Bronchial epithelial cell (primary cell): ENCODE results near the gene TRPM3. TPM values are rescaled to one million over a fixed set of nuclear protein-coding genes. Genes with fewer than 3 reads are reported as not detected.

ENCODE experiments used
- DNase-seq: peaks from one replicate; pipeline ENCODE4 v3.0.0-alpha.2; 2010; ENCODE audit warnings: low read depth
- FAIRE-seq: peaks from 2 replicates; lab custom pipeline; 2011; peaks lifted over from hg19 to GRCh38; lab: Jason Lieb, UNC
- H3K27me3 ChIP-seq: 2 replicates; pipeline ENCODE4 v1.5.1; 2011; ENCODE audit warnings: low read length; ENCODE audit not compliant: control insufficient read depth, insufficient read depth
- H3K36me3 ChIP-seq: 2 replicates; pipeline ENCODE4 v1.5.1; 2011; ENCODE audit warnings: low read length; ENCODE audit not compliant: control insufficient read depth, insufficient read depth
- H3K4me3 ChIP-seq: 2 replicates; pipeline ENCODE4 v1.5.1; 2011; ENCODE audit warnings: mild to moderate bottlenecking, low read depth, low read length, control low read depth
- CTCF ChIP-seq: IDR thresholded peaks from 2 replicates; pipeline ENCODE4 v1.5.1; 2011; ENCODE audit warnings: mild to moderate bottlenecking, moderate library complexity, low read length, control low read depth, inconsistent platforms; ENCODE audit not compliant: insufficient read depth, severe bottlenecking
- total RNA-seq: library from RNA; depleted of rRNA; stranded (reverse); fragments of >200 nt; gene quantifications from 2 replicates; pipeline ENCODE4 v1.2.1, GENCODE V29; 2014

Gene TRPM3
- total RNA-seq, 1 donor from 2014 or later, result not detected

GRCh38 chr9:71098801-71099200, 22.6 kb downstream of the TRPM3 start:
- Histone ChIP-seq H3K4me3 (no peak overlapping the region), H3K36me3 (no peaks in the 10 kb centered on the region), H3K27me3 (no peaks in the 10 kb centered on the region)
- no peak for TF ChIP-seq CTCF
- FAIRE-seq, result peak; percentile 75
- DNase-seq, result no peak

- FAIRE-seq, result no peak
- no peak for DNase-seq
These were observed 23.8 kb downstream of the TRPM3 start for GRCh38 chr9:71097671-71098070.

GRCh38 chr9:71096421-71097108, 24.9 kb downstream of the TRPM3 start:
- DNase-seq, result no peak
- TF ChIP-seq CTCF, result no peak
- Histone ChIP-seq H3K27me3 (no peaks in the 10 kb centered on the region), H3K36me3 (no peaks in the 10 kb centered on the region), H3K4me3 (no peak overlapping the region)
- FAIRE-seq, result no peak

More at GRCh38 chr9:71097671-71098070, 23.8 kb downstream of the TRPM3 start:
- no peak for TF ChIP-seq CTCF
- Histone ChIP-seq H3K4me3 (no peak overlapping the region), H3K27me3 (no peaks in the 10 kb centered on the region), H3K36me3 (no peaks in the 10 kb centered on the region)

GRCh38 chr9:71094708-71095251, 26.6 kb downstream of the TRPM3 start:
- FAIRE-seq (no peak), DNase-seq (no peak)
- no peak for TF ChIP-seq CTCF
- Histone ChIP-seq H3K4me3 (no peak overlapping the region), H3K27me3 (no peaks in the 10 kb centered on the region), H3K36me3 (no peaks in the 10 kb centered on the region)

- no peaks in the 10 kb centered on the region for H3K36me3 ChIP-seq
- no peak for FAIRE-seq
- H3K27me3 ChIP-seq, result no peaks in the 10 kb centered on the region
- H3K4me3 ChIP-seq, result no peak overlapping the region
- DNase-seq, result no peak
- no peak for TF ChIP-seq CTCF
These were observed 30.5 kb downstream of the TRPM3 start for GRCh38 chr9:71090896-71091295.
